Left lung (tissue), 10 donors: ENCODE results near the gene DIPK2A. TPM values are rescaled to one million over a fixed set of nuclear protein-coding genes. Genes with fewer than 3 reads are reported as not detected.
A peak's percentile ranks its signal among the peaks of the same experiment; 100 is the strongest.

Experiments
- ATAC-seq: fragments of 200-7000 bp; cut with Tn5 transposase; one replicate; pipeline ENCODE4 v1.9.1; 2020; ENCODE audit warnings: moderate library complexity
- DNase-seq, 4 donors: peaks; one replicate each; pipeline ENCODE4 v3.0.0-alpha.2; 2013 to 2020
- H3K27ac ChIP-seq, 2 donors: fragments of 200-600 bp; sonication (generic) in 1 of 2; one replicate each; pipeline versions ENCODE4 v1.5.0 to v1.8.0; 2020 to 2021
- H3K27me3 ChIP-seq, 2 donors: fragments of 200-600 bp; sonication (generic) in 1 of 2; one replicate each; pipeline versions ENCODE4 v1.5.0 to v1.8.0; 2020 to 2021
- H3K36me3 ChIP-seq, 2 donors: fragments of 200-600 bp; sonication (generic) in 1 of 2; one replicate each; pipeline versions ENCODE4 v1.5.0 to v1.8.0; 2020 to 2021
- H3K4me1 ChIP-seq, 2 donors: fragments of 200-600 bp; one replicate each; pipeline ENCODE4 v1.8.0; 2021
- H3K4me3 ChIP-seq, 2 donors: fragments of 200-600 bp; sonication (generic) in 1 of 2; one replicate each; pipeline versions ENCODE4 v1.5.0 to v1.8.0; 2020 to 2021; ENCODE audit warnings: mild to moderate bottlenecking in 1 of 2
- H3K9me3 ChIP-seq, 2 donors: fragments of 200-600 bp; sonication (generic) in 1 of 2; one replicate each; pipeline versions ENCODE4 v1.5.0 to v1.8.0; 2020 to 2021
- CTCF ChIP-seq, 2 donors: fragments of 200-600 bp; sonication (generic) in 1 of 2; IDR thresholded peaks; one replicate each; pipeline versions ENCODE4 v1.5.0 to v1.8.0; 2021; ENCODE audit warnings: antibody characterized with exemption in 2 of 2
- intact Hi-C, 2 donors: fragments of 100-400 bp; cut with DNase I; formaldehyde crosslinking; loops; one replicate each; pipeline versions ENCODE4 v1.11.2 to v1.14.2; 2022
- polyA plus RNA-seq, 6 donors: library from polyadenylated mRNA; unstranded; fragments of 120-200 nt; gene quantifications; one replicate each; pipeline ENCODE4 v1.2.1, GENCODE V29; 2013; ENCODE audit not compliant: insufficient read length in 6 of 6
- total RNA-seq, 2 donors: library from RNA; stranded (reverse); fragmentation: NEBNext Ultra II Directional; extraction: Animal tissue kit (Norgen Biotek cat#: 25700); gene quantifications; one replicate each; pipeline ENCODE4 v1.2.1, GENCODE V29; 2021
- donor health status: DM: no; HTN: yes; CAD: no.
- donor health status: DM: no; HTN: no; CAD: no.

DIPK2A gene
- total and polyA plus RNA-seq, 8 donors = 27.5 to 46.3 (median 41.4) TPM

GRCh38 chr3:143973259-143974021 is 1.8 kb downstream of the DIPK2A start:
- Histone ChIP-seq H3K27ac (peak overlapping the region; percentile 99), H3K9me3 (no peaks in the 10 kb centered on the region), H3K36me3 (no peaks in the 10 kb centered on the region), H3K4me1 (peaks cover 17 to 58% of the 10 kb centered on the region in 2 donors), H3K27me3 (no peaks in the 10 kb centered on the region), H3K4me3 (peak overlapping the region; percentile 89 to 90)
- TF ChIP-seq CTCF (IDR thresholded peaks at IDR 0.05) = no peak
- ATAC-seq (peak; percentile 18), DNase-seq (peak in 2 of 4 donors; percentile 79 to 86)
- intact Hi-C loops = loop anchor here in 1 of 2 donors (10.0 kb wide), 1 partner anchor 801 kb away; no protein-coding TSS in a partner anchor

- Histone ChIP-seq H3K36me3 (no peaks in the 10 kb centered on the region), H3K9me3 (no peaks in the 10 kb centered on the region), H3K4me3 (peak overlapping the region; percentile 89 to 90), H3K27ac (peak overlapping the region in 1 of 2 donors; percentile 99), H3K4me1 (peaks cover 20 to 68% of the 10 kb centered on the region in 2 donors), H3K27me3 (no peaks in the 10 kb centered on the region)
- TF ChIP-seq CTCF (IDR thresholded peaks at IDR 0.05) = no peak
- intact Hi-C loops = loop anchor here in 1 of 2 donors (10.0 kb wide), 1 partner anchor 800 kb away; no protein-coding TSS in a partner anchor
- ATAC-seq = no peak
- DNase-seq = no peak
These were observed 2.9 kb downstream of the DIPK2A start for GRCh38 chr3:143974271-143975238.

GRCh38 chr3:143975554-143976152 is 4.0 kb downstream of the DIPK2A start:
- no peak overlapping the region for H3K4me3 ChIP-seq
- peak; percentile 29 to 49 for TF ChIP-seq CTCF (IDR thresholded peaks at IDR 0.05)
- no peaks in the 10 kb centered on the region for H3K9me3 ChIP-seq
- ATAC-seq (no peak), DNase-seq (peak in 1 of 4 donors; percentile 67)
- intact Hi-C loops = loop anchor here in 1 of 2 donors (10.0 kb wide), 1 partner anchor 799 kb away; no protein-coding TSS in a partner anchor
- H3K27ac ChIP-seq = no peak overlapping the region
- H3K36me3 ChIP-seq = no peaks in the 10 kb centered on the region
- H3K4me1 ChIP-seq = peaks cover 24 to 71% of the 10 kb centered on the region in 2 donors
- no peaks in the 10 kb centered on the region for H3K27me3 ChIP-seq

- ATAC-seq (no peak), DNase-seq (no peak)
- no peaks in the 10 kb centered on the region for H3K9me3 ChIP-seq
- no peak for TF ChIP-seq CTCF (IDR thresholded peaks at IDR 0.05)
- H3K36me3 ChIP-seq = no peaks in the 10 kb centered on the region
- peaks cover 24 to 68% of the 10 kb centered on the region in 2 donors for H3K4me1 ChIP-seq
- H3K4me3 ChIP-seq = peak overlapping the region in 1 of 2 donors; percentile 18
- H3K27ac ChIP-seq = peak overlapping the region; percentile 52 to 85
- intact Hi-C loops = loop anchor here in 1 of 2 donors (10.0 kb wide), 1 partner anchor 797 kb away; no protein-coding TSS in a partner anchor
- no peaks in the 10 kb centered on the region for H3K27me3 ChIP-seq
These were observed 6.0 kb downstream of the DIPK2A start for GRCh38 chr3:143977341-143978262.
